GM23248 (cell line): ENCODE measurements around the gene ZEB2.

Experiments used
- EZH2 ChIP-seq: fragments of 200-600 bp; sonication (generic); IDR thresholded peaks from 2 replicates; pipeline ENCODE4 v1.6.1; 2018; ENCODE audit warnings: antibody characterized with exemption, mild to moderate bottlenecking; ENCODE audit not compliant: insufficient read depth, poor library complexity, severe bottlenecking
- EZH2phosphoT487 ChIP-seq: fragments of 200-600 bp; sonication (generic); IDR thresholded peaks from 2 replicates; pipeline ENCODE4 v1.6.1; 2018; ENCODE audit warnings: antibody characterized with exemption, moderate library complexity, mild to moderate bottlenecking, low read depth; ENCODE audit not compliant: insufficient read depth

- TF ChIP-seq EZH2 (no peak), EZH2phosphoT487 (no peak)
Measured at GRCh38 chr2:144470334-144470733, 49.6 kb downstream of the ZEB2 start.
